T-helper 22 cell (primary cell): ENCODE measurements around the gene CCDC148.

Experiments used
- DNase-seq: peaks from one replicate; pipeline ENCODE4 v3.0.0-alpha.2; 2020; ENCODE audit warnings: low read depth

CCDC148 gene

GRCh38 chr2:158414538-158414937, 42.0 kb downstream of the CCDC148 start:
- no peak for DNase-seq

GRCh38 chr2:158413581-158413980, 43.0 kb downstream of the CCDC148 start:
- no peak for DNase-seq

- DNase-seq: no peak
Measured at GRCh38 chr2:158412206-158412605, 44.3 kb downstream of the CCDC148 start.

- no peak for DNase-seq
Measured at GRCh38 chr2:158411748-158412147, 44.8 kb downstream of the CCDC148 start.

GRCh38 chr2:158410132-158410531, 46.4 kb downstream of the CCDC148 start:
- DNase-seq: no peak

- no peak for DNase-seq
Measured at GRCh38 chr2:158407031-158407430, 49.5 kb downstream of the CCDC148 start.

- no peak for DNase-seq
Measured at GRCh38 chr2:158405341-158405740, 51.2 kb downstream of the CCDC148 start.

GRCh38 chr2:158403237-158403636, 53.3 kb downstream of the CCDC148 start:
- no peak for DNase-seq

GRCh38 chr2:158402665-158403064, 53.9 kb downstream of the CCDC148 start:
- DNase-seq: no peak

- DNase-seq: no peak
Measured at GRCh38 chr2:158395166-158395565, 61.4 kb downstream of the CCDC148 start.

- DNase-seq: no peak
Measured at GRCh38 chr2:158394453-158394852, 62.1 kb downstream of the CCDC148 start.

- DNase-seq: no peak
Measured at GRCh38 chr2:158393886-158394285, 62.7 kb downstream of the CCDC148 start.

- no peak for DNase-seq
Measured at GRCh38 chr2:158392687-158393086, 63.9 kb downstream of the CCDC148 start.

GRCh38 chr2:158391876-158392275, 64.7 kb downstream of the CCDC148 start:
- DNase-seq: no peak

- DNase-seq: no peak
Measured at GRCh38 chr2:158391361-158391760, 65.2 kb downstream of the CCDC148 start.

- DNase-seq: no peak
Measured at GRCh38 chr2:158388159-158388558, 68.4 kb downstream of the CCDC148 start.

- no peak for DNase-seq
Measured at GRCh38 chr2:158385646-158386045, 70.9 kb downstream of the CCDC148 start.

- no peak for DNase-seq
Measured at GRCh38 chr2:158381978-158382377, 74.6 kb downstream of the CCDC148 start.

- no peak for DNase-seq
Measured at GRCh38 chr2:158381205-158381604, 75.3 kb downstream of the CCDC148 start.

GRCh38 chr2:158380746-158381145, 75.8 kb downstream of the CCDC148 start:
- DNase-seq: no peak

- no peak for DNase-seq
Measured at GRCh38 chr2:158378926-158379325, 77.6 kb downstream of the CCDC148 start.

- no peak for DNase-seq
Measured at GRCh38 chr2:158366342-158366741, 90.2 kb downstream of the CCDC148 start.

GRCh38 chr2:158359846-158360245, 96.7 kb downstream of the CCDC148 start:
- no peak for DNase-seq

GRCh38 chr2:158357699-158358098, 98.9 kb downstream of the CCDC148 start:
- DNase-seq: no peak

- no peak for DNase-seq
Measured at GRCh38 chr2:158357122-158357521, 99.4 kb downstream of the CCDC148 start.
